Renal pelvis (tissue), 4 donors: ENCODE results near the gene PPOX. TPM values are rescaled to one million over a fixed set of nuclear protein-coding genes. Genes with fewer than 3 reads are reported as not detected.

Source experiments
- DNase-seq: peaks from one replicate; pipeline ENCODE4 v3.0.0-alpha.2; 2013
- polyA plus RNA-seq, 3 donors: library from polyadenylated mRNA; unstranded; fragments of 120-200 nt; gene quantifications; one replicate each; pipeline ENCODE4 v1.2.1, GENCODE V29; 2013; ENCODE audit not compliant: insufficient read length in 3 of 3

Gene PPOX
- polyA plus RNA-seq, 3 donors, result 38.3 to 58.6 (median 57.3) TPM

GRCh38 chr1:161196111-161196510 lies 29.9 kb downstream of the PPOX start:
- DNase-seq, result no peak

- no peak for DNase-seq
Measured at GRCh38 chr1:161196521-161197451, 30.6 kb downstream of the PPOX start.

- DNase-seq, result no peak
Measured at GRCh38 chr1:161197560-161198193, 31.5 kb downstream of the PPOX start.

GRCh38 chr1:161198194-161198896 lies 32.1 kb downstream of the PPOX start:
- DNase-seq, result peak; percentile 64

- no peak for DNase-seq
Measured at GRCh38 chr1:161198897-161199431, 32.7 kb downstream of the PPOX start, which contains the start of gene ADAMTS4. Gene ADAMTS4 (minus strand): TSS chr1:161199054. CDS start chr1:161198627, 427 bp downstream.

- DNase-seq, result no peak
Measured at GRCh38 chr1:161199506-161200139, 33.4 kb downstream of the PPOX start.

GRCh38 chr1:161200421-161200991 lies 34.3 kb downstream of the PPOX start:
- DNase-seq, result no peak

GRCh38 chr1:161200992-161201835 lies 35.0 kb downstream of the PPOX start:
- no peak for DNase-seq

- DNase-seq, result peak; percentile 99
Measured at GRCh38 chr1:161201836-161202712, 35.8 kb downstream of the PPOX start, which contains the start of gene NDUFS2. Gene NDUFS2 (plus strand): TSS chr1:161202367. CDS start chr1:161202386, 19 bp downstream.

- DNase-seq, result no peak
Measured at GRCh38 chr1:161206411-161207140, 40.4 kb downstream of the PPOX start.

GRCh38 chr1:161207173-161207572 lies 40.9 kb downstream of the PPOX start:
- DNase-seq, result no peak

GRCh38 chr1:161209790-161210409 lies 43.7 kb downstream of the PPOX start:
- peak; percentile 69 for DNase-seq

GRCh38 chr1:161214369-161214768 lies 48.1 kb downstream of the PPOX start:
- DNase-seq, result no peak

GRCh38 chr1:161215076-161215475 lies 48.9 kb downstream of the PPOX start, which contains the start of gene FCER1G:
Gene FCER1G (plus strand): TSS chr1:161215295. CDS start chr1:161215322, 27 bp downstream.
- no peak for DNase-seq

GRCh38 chr1:161216945-161217712 lies 50.9 kb downstream of the PPOX start:
- DNase-seq, result no peak

GRCh38 chr1:161217831-161218230 lies 51.6 kb downstream of the PPOX start:
- DNase-seq, result no peak
